Parathyroid adenoma (tissue), 2 donors: ENCODE measurements around the gene CCN2.

Source experiments
- H2AFZ ChIP-seq: fragments of 300-600 bp; sonication (generic); one replicate; pipeline ENCODE4 v1.7.0; 2017; ENCODE audit warnings: antibody characterized with exemption, mild to moderate bottlenecking
- H3K27ac ChIP-seq: fragments of 300-600 bp; sonication (generic); one replicate; pipeline ENCODE4 v1.7.0; 2017
- H3K27me3 ChIP-seq: fragments of 300-600 bp; sonication (generic); one replicate; pipeline ENCODE4 v1.7.0; 2017; ENCODE audit warnings: low read length; ENCODE audit not compliant: control insufficient read depth, insufficient read depth
- H3K36me3 ChIP-seq: fragments of 300-600 bp; sonication (generic); one replicate; pipeline ENCODE4 v1.7.0; 2017; ENCODE audit warnings: low read length; ENCODE audit not compliant: control insufficient read depth, insufficient read depth
- H3K4me1 ChIP-seq: fragments of 300-600 bp; sonication (generic); one replicate; pipeline ENCODE4 v1.7.0; 2017; ENCODE audit warnings: control low read depth
- H3K4me2 ChIP-seq: fragments of 300-600 bp; sonication (generic); one replicate; pipeline ENCODE4 v1.7.0; 2017; ENCODE audit warnings: low read length
- H3K4me3 ChIP-seq: fragments of 300-600 bp; sonication (generic); one replicate; pipeline ENCODE4 v1.7.0; 2017; ENCODE audit warnings: low read depth, low read length
- H3K79me2 ChIP-seq: fragments of 300-600 bp; sonication (generic); one replicate; pipeline ENCODE4 v1.7.0; 2017; ENCODE audit warnings: control low read depth
- H3K9ac ChIP-seq: fragments of 300-600 bp; sonication (generic); one replicate; pipeline ENCODE4 v1.7.0; 2017; ENCODE audit warnings: mild to moderate bottlenecking
- H3K9me3 ChIP-seq: fragments of 300-600 bp; sonication (generic); one replicate; pipeline ENCODE4 v1.7.0; 2017; ENCODE audit warnings: low read length; ENCODE audit not compliant: control insufficient read depth
- TF ChIP-seq, protein P1 (sequence below): fragments of 300-600 bp; sonication (generic); IDR thresholded peaks from one replicate; pipeline ENCODE4 v1.7.0; 2017; ENCODE audit warnings: antibody characterized with exemption, mild to moderate bottlenecking
- donor health status: primary hyperparathyroidism.

Gene CCN2

DNA sequence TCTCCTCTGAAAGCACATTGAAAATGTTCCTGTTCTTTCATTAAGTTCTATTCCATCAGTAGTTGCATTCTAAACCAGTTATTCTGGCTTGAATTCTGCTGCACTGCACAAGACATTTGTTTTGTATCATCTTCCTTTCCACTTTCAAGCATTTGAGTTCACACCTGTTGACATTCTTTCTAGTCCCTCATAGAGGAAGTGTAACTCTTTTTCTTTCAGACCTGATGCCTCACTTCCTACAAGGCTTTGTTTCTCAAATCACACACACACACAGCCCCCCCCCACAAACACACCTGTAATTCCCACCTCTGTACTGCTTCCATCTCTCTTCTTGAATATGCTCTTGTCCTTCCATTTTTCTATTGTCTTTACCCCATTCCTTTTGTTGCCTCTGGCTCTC, 50.9 kb downstream of the CCN2 start:
- no peaks in the 10 kb centered on the region for H3K36me3 ChIP-seq

DNA sequence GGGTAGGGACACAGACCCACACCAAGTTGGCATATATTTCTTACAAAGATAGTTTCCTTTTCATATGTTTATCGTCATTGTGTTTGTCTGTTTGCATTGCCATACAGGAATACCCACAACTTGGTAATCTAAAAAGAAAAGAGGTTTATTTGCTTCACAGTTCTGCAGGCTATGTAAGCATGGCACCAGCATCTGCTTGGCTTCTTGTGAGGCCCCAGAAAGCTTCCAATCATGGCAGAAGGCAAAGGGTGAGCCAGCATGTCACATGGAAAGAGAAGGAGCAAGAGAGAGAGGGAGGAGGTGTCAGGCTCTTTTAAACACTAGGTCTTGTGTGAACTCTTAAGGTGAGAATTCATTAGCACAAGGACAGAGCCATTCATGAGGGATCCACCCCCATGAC, 52.5 kb downstream of the CCN2 start:
- H2AFZ ChIP-seq, result no peak overlapping the region
- TF ChIP-seq, protein P1, sequence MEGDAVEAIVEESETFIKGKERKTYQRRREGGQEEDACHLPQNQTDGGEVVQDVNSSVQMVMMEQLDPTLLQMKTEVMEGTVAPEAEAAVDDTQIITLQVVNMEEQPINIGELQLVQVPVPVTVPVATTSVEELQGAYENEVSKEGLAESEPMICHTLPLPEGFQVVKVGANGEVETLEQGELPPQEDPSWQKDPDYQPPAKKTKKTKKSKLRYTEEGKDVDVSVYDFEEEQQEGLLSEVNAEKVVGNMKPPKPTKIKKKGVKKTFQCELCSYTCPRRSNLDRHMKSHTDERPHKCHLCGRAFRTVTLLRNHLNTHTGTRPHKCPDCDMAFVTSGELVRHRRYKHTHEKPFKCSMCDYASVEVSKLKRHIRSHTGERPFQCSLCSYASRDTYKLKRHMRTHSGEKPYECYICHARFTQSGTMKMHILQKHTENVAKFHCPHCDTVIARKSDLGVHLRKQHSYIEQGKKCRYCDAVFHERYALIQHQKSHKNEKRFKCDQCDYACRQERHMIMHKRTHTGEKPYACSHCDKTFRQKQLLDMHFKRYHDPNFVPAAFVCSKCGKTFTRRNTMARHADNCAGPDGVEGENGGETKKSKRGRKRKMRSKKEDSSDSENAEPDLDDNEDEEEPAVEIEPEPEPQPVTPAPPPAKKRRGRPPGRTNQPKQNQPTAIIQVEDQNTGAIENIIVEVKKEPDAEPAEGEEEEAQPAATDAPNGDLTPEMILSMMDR, result no peak

More for the DNA sequence above, 50.9 kb downstream of the CCN2 start:
- Histone ChIP-seq H3K79me2 (no peaks in the 10 kb centered on the region), H2AFZ (no peak overlapping the region), H3K27me3 (no peaks in the 10 kb centered on the region), H3K27ac (no peak overlapping the region), H3K9ac (no peak overlapping the region), H3K4me3 (no peak overlapping the region), H3K4me2 (no peak overlapping the region), H3K4me1 (no peaks in the 10 kb centered on the region), H3K9me3 (no peaks in the 10 kb centered on the region)
- TF ChIP-seq, protein P1, result no peak

More for the DNA sequence above, 52.5 kb downstream of the CCN2 start:
- no peak overlapping the region for H3K9ac ChIP-seq
- no peaks in the 10 kb centered on the region for H3K4me1 ChIP-seq
- H3K9me3 ChIP-seq, result no peaks in the 10 kb centered on the region
- no peaks in the 10 kb centered on the region for H3K27me3 ChIP-seq
- H3K4me3 ChIP-seq, result no peak overlapping the region
- no peak overlapping the region for H3K4me2 ChIP-seq
- no peaks in the 10 kb centered on the region for H3K79me2 ChIP-seq
- H3K36me3 ChIP-seq, result no peaks in the 10 kb centered on the region
- no peak overlapping the region for H3K27ac ChIP-seq
